ENCODE results near the gene AK8. TPM values are rescaled to one million over a fixed set of nuclear protein-coding genes. Genes with fewer than 3 reads are reported as not detected.

The AK8 gene
- total and polyA plus RNA-seq, 4 donors: 2.3 to 5.3 (median 3.9) TPM

Other genes starting within 250 kb of the AK8 start
- gene DDX31, start 208.3 kb downstream of the AK8 start, total RNA-seq: 10 to 100 TPM; 10.5 to 17.5 TPM
- gene DDX31, start 208.3 kb downstream of the AK8 start, polyA plus RNA-seq (ENCODE audit: insufficient read length in 2 of 2): 10 to 100 TPM; 10.8 to 14.1 TPM
- 10 to 100 TPM; 21.7 TPM for gene GTF3C4, start 207.8 kb downstream of the AK8 start, total RNA-seq
- 10 to 100 TPM; 17.7 to 24.1 TPM for gene GTF3C4, start 207.8 kb downstream of the AK8 start, polyA plus RNA-seq (ENCODE audit: insufficient read length in 2 of 2)
- 10 to 100 TPM in 1 of 2 donors, 1 to 10 TPM in 1; 3.4 to 10.1 TPM for gene SPACA9, start 614 bp upstream of the AK8 start, total RNA-seq
- 10 to 100 TPM; 13.9 to 15.1 TPM for gene SPACA9, start 614 bp upstream of the AK8 start, polyA plus RNA-seq (ENCODE audit: insufficient read length in 2 of 2)
- 10 to 100 TPM; 43.6 to 48.5 TPM for gene TSC1, start 66.3 kb upstream of the AK8 start, total RNA-seq
- 10 to 100 TPM; 46.1 to 48.8 TPM for gene TSC1, start 66.3 kb upstream of the AK8 start, polyA plus RNA-seq (ENCODE audit: insufficient read length in 2 of 2)
- 1 to 10 TPM in 1 of 2 donors, under 1 TPM in 1; 0.50 to 1.1 TPM for gene GFI1B, start 100.4 kb upstream of the AK8 start, total RNA-seq
- gene GFI1B, start 100.4 kb upstream of the AK8 start, polyA plus RNA-seq (ENCODE audit: insufficient read length in 2 of 2): under 1 TPM; 0.30 to 0.42 TPM
- 10 to 100 TPM; 26.5 to 57.5 TPM for gene GTF3C5, start 152.7 kb upstream of the AK8 start, total RNA-seq
- gene GTF3C5, start 152.7 kb upstream of the AK8 start, polyA plus RNA-seq (ENCODE audit: insufficient read length in 2 of 2): 10 to 100 TPM; 66.7 to 75.8 TPM
- 1 to 10 TPM in 1 of 2 donors, under 1 TPM in 1; 0.30 to 1.2 TPM for gene CEL, start 183.7 kb upstream of the AK8 start, total RNA-seq
- 1 to 10 TPM; 2.3 to 3.5 TPM for gene CEL, start 183.7 kb upstream of the AK8 start, polyA plus RNA-seq (ENCODE audit: insufficient read length in 2 of 2)
- gene RALGDS, start 243.0 kb upstream of the AK8 start, total RNA-seq: 10 to 100 TPM; 67.4 to 78.6 TPM
- gene RALGDS, start 243.0 kb upstream of the AK8 start, polyA plus RNA-seq (ENCODE audit: insufficient read length in 2 of 2): 100 to 1,000 TPM; 120 to 134 TPM